A549 (cell line): ENCODE measurements around the gene GFPT1. TPM values are rescaled to one million over a fixed set of nuclear protein-coding genes. Genes with fewer than 3 reads are reported as not detected.
A peak's percentile ranks its signal among the peaks of the same experiment; 100 is the strongest.

Experiments used
- ATAC-seq, 2 experiments: fragments of 200-7000 bp in 1 of 2; fragments of >200 bp in 1 of 2; cut with Nextera tagmentation in 1 of 2; cut with Tn5 transposase in 1 of 2; 3 replicates each; pipeline versions ENCODE4 v1.8.0 to v1.9.1; 2018 to 2020; ENCODE audit warnings: mild to moderate bottlenecking in 1 of 2, moderate library complexity in 1 of 2
- CTCF ChIA-PET: fragments of 300-600 bp; sonication (Branson Sonifier 250); formaldehyde crosslinking; extraction: SDS; loops from one replicate; lab custom pipeline; 2021; ENCODE audit warnings: antibody characterized with exemption, inconsistent platforms; lab: Yijun Ruan, JAX
- POLR2A ChIA-PET: fragments of 350-600 bp; formaldehyde crosslinking; extraction: SDS; loops from one replicate; lab custom pipeline; 2021; ENCODE audit warnings: antibody characterized with exemption, inconsistent platforms; lab: Yijun Ruan, JAX
- DNase-seq, 2 experiments: peaks; one replicate each; pipeline versions ENCODE4 v3.0.0 to v3.0.0-alpha.2; 2011 to 2016; ENCODE audit warnings: low read depth in 1 of 2, low spot score in 1 of 2
- FAIRE-seq: peaks from 2 replicates; lab custom pipeline; 2011; peaks lifted over from hg19 to GRCh38; lab: Jason Lieb, UNC
- H3K27ac ChIP-seq, 2 experiments: fragments of >200 bp; sonication (Bioruptor Twin); formaldehyde crosslinking; 3 replicates each; pipeline ENCODE4 v1.5.1; 2016 to 2017
- H3K4me1 ChIP-seq: fragments of >200 bp; sonication (Bioruptor Twin); formaldehyde crosslinking; 3 replicates; pipeline ENCODE4 v1.6.1; 2016
- H3K4me2 ChIP-seq: fragments of >200 bp; sonication (Bioruptor Twin); formaldehyde crosslinking; 3 replicates; pipeline ENCODE4 v1.6.1; 2016
- H3K4me3 ChIP-seq: fragments of >200 bp; sonication (Bioruptor Twin); formaldehyde crosslinking; 3 replicates; pipeline ENCODE4 v1.5.1; 2016
- H3K9me3 ChIP-seq: fragments of >200 bp; sonication (Bioruptor Twin); formaldehyde crosslinking; 3 replicates; pipeline ENCODE4 v1.6.1; 2016
- CBX2 ChIP-seq: fragments of 200-600 bp; sonication (generic); IDR thresholded peaks from 2 replicates; pipeline ENCODE4 v1.6.1; 2016; ENCODE audit warnings: low read depth, mild to moderate bottlenecking, borderline replicate concordance
- CHD4 ChIP-seq: fragments of 200-600 bp; sonication (generic); IDR thresholded peaks from 2 replicates; pipeline ENCODE4 v1.6.1; 2016; ENCODE audit warnings: antibody characterized with exemption, mild to moderate bottlenecking, borderline replicate concordance
- EHF ChIP-seq: fragments of 250-450 bp; sonication (Bioruptor Pico); IDR thresholded peaks from 2 replicates; pipeline ENCODE4 v1.5.0; 2020; ENCODE audit warnings: mild to moderate bottlenecking
- EHMT2 ChIP-seq: fragments of 200-600 bp; sonication (generic); IDR thresholded peaks from 2 replicates; pipeline ENCODE4 v1.6.1; 2016; ENCODE audit warnings: antibody characterized with exemption, low read depth, mild to moderate bottlenecking, moderate library complexity
- ELK1 ChIP-seq: fragments of 150-350 bp; IDR thresholded peaks from 2 replicates; pipeline ENCODE4 v1.6.1; 2014; ENCODE audit warnings: low read depth, mild to moderate bottlenecking, low read length
- HES2 ChIP-seq: fragments of >200 bp; sonication (Bioruptor Twin); formaldehyde crosslinking; IDR thresholded peaks from 2 replicates; pipeline ENCODE4 v1.6.1; 2016
- HMGXB4 ChIP-seq: fragments of 250-450 bp; sonication (Bioruptor Pico); IDR thresholded peaks from 2 replicates; pipeline ENCODE4 v1.5.0; 2021; ENCODE audit warnings: mild to moderate bottlenecking, moderate library complexity, borderline replicate concordance
- HOXB13 ChIP-seq: fragments of 250-450 bp; sonication (Bioruptor Pico); IDR thresholded peaks from 2 replicates; pipeline ENCODE4 v1.5.0; 2020; ENCODE audit warnings: low read depth, mild to moderate bottlenecking, moderate library complexity
- HOXB5 ChIP-seq: fragments of 250-450 bp; sonication (Bioruptor Pico); IDR thresholded peaks from 2 replicates; pipeline ENCODE4 v1.5.0; 2020; ENCODE audit warnings: mild to moderate bottlenecking, moderate library complexity
- KDM1A ChIP-seq: fragments of 200-600 bp; sonication (generic); IDR thresholded peaks from 2 replicates; pipeline ENCODE4 v1.6.1; 2016; ENCODE audit warnings: low read depth, mild to moderate bottlenecking
- MAFK ChIP-seq: fragments of 450-650 bp; IDR thresholded peaks from 2 replicates; pipeline ENCODE4 v1.6.1; 2014; ENCODE audit not compliant: partially characterized antibody
- MAZ ChIP-seq: fragments of 150-350 bp; IDR thresholded peaks from 2 replicates; pipeline ENCODE4 v1.6.1; 2014; ENCODE audit warnings: antibody characterized with exemption, low read depth, low read length, borderline replicate concordance
- NR3C1 ChIP-seq: fragments of >200 bp; sonication (Bioruptor Twin); formaldehyde crosslinking; IDR thresholded peaks from 3 replicates; pipeline ENCODE4 v1.6.1; 2017
- PBX3 ChIP-seq: IDR thresholded peaks from 2 replicates; pipeline ENCODE4 v1.6.1; 2012
- RAD21 ChIP-seq, 2 experiments: fragments of >200 bp in 1 of 2; sonication (Bioruptor Twin) in 1 of 2; formaldehyde crosslinking in 1 of 2; IDR thresholded peaks in 1 of 2; conservative IDR thresholded peaks in 1 of 2; 2 replicates in 1 of 2; 3 replicates in 1 of 2; pipeline ENCODE4 v1.6.1; 2012 to 2018; ENCODE audit warnings: inconsistent platforms in 1 of 2
- RARB ChIP-seq: fragments of 250-450 bp; sonication (Bioruptor Pico); IDR thresholded peaks from 2 replicates; pipeline ENCODE4 v1.8.0; 2021; ENCODE audit warnings: mild to moderate bottlenecking, moderate library complexity
- RFX5 ChIP-seq: fragments of 450-650 bp; IDR thresholded peaks from 2 replicates; pipeline ENCODE4 v1.7.1; 2014; ENCODE audit warnings: antibody characterized with exemption, mild to moderate bottlenecking, moderate library complexity
- SMC3 ChIP-seq: fragments of >200 bp; sonication (Bioruptor Twin); formaldehyde crosslinking; IDR thresholded peaks from 3 replicates; pipeline ENCODE4 v1.6.1; 2018; ENCODE audit warnings: inconsistent platforms
- ZFP36 ChIP-seq: fragments of 450-650 bp; IDR thresholded peaks from 2 replicates; pipeline ENCODE4 v1.6.1; 2014; ENCODE audit warnings: borderline replicate concordance; ENCODE audit not compliant: partially characterized antibody
- WGBS: methylation state at CpG from one replicate; pipeline ENCODE4 v1.1.6; 2017; ENCODE audit errors: missing lambda C conversion rate; 5-methylcytosine and 5-hydroxymethylcytosine counted together
- polyA plus RNA-seq, 4 experiments: library from polyadenylated mRNA; depleted of rRNA in 3 of 4; stranded (reverse); fragments of >200 nt; fragmentation: RNase III in 1 of 4; extraction: RNeasy Plus Mini Kit Qiagen cat#74134 plus additional on column Dnase treatment in 1 of 4; gene quantifications; 2 replicates in 3 of 4; 3 replicates in 1 of 4; pipeline ENCODE4 v1.2.3, GENCODE V29; 2011 to 2017

The GFPT1 gene
- polyA plus RNA-seq, 2 of the 4 experiments (the other 2 are of a cell fraction): 24.0 to 59.9 TPM

GRCh38 chr2:69387770-69388481, 899 bp upstream of the GFPT1 start:
- H3K4me2 ChIP-seq: peak overlapping the region; percentile 87
- TF ChIP-seq PBX3 (no peak), HMGXB4 (CRISPR knock-in tag) (no peak), CHD4 (no peak), MAFK (no peak), HOXB13 (CRISPR knock-in tag) (no peak), MAZ (no peak), CBX2 (no peak), ELK1 (no peak), ZFP36 (no peak), RARB (CRISPR knock-in tag) (no peak), EHMT2 (no peak), HES2 (no peak), SMC3 (no peak), EHF (CRISPR knock-in tag) (no peak), HOXB5 (CRISPR knock-in tag) (no peak), RAD21 (conservative IDR thresholded peaks at IDR 0.05 in 1 of 2, IDR thresholded peaks at IDR 0.05 in 1 of 2) (no peak)
- no peak for ATAC-seq
- H3K4me3 ChIP-seq: peak overlapping the region; percentile 77
- no peak for DNase-seq
- no peak for FAIRE-seq
- ChIA-PET CTCF (no interaction called here), POLR2A (interaction anchor here (1.4 kb wide), 1 partner anchor 49 kb away, joined by 4 read pairs; no protein-coding TSS in a partner anchor)
- H3K27ac ChIP-seq: peak overlapping the region; percentile 89 to 97
- H3K4me1 ChIP-seq: peaks cover 35% of the 10 kb centered on the region
- H3K9me3 ChIP-seq: no peaks in the 10 kb centered on the region
- WGBS: 91% methylated on average over 14 of the region's 14 CpGs

GRCh38 chr2:69386360-69386759, 667 bp downstream of the GFPT1 start:
- ChIA-PET POLR2A (interaction anchor here (1.1 kb wide), 1 partner anchor 52 kb away, joined by 3 read pairs; no protein-coding TSS in a partner anchor), CTCF (interaction anchor here (0.6 to 3.8 kb wide), 3 partner anchors 10 to 14 kb away, joined by 3 to 15 read pairs (median 3); no protein-coding TSS in a partner anchor)
- 0% methylated on average over 6 of the region's 6 CpGs for WGBS

More at GRCh38 chr2:69386360-69386759, 667 bp downstream of the GFPT1 start:
- peak overlapping the region; percentile 83 for H3K4me2 ChIP-seq
- H3K4me3 ChIP-seq: peak overlapping the region; percentile 77
- DNase-seq (no peak), ATAC-seq (peak in 1 of 2 experiments; percentile 2; a peak in 2 of 6 replicates), FAIRE-seq (no peak)
- H3K4me1 ChIP-seq: peaks cover 51% of the 10 kb centered on the region
- peak overlapping the region; percentile 89 to 97 for H3K27ac ChIP-seq
- TF ChIP-seq ELK1: no peak
- TF ChIP-seq CHD4: no peak
- no peak for TF ChIP-seq RFX5
- no peak for TF ChIP-seq KDM1A
- TF ChIP-seq NR3C1: no peak
- no peaks in the 10 kb centered on the region for H3K9me3 ChIP-seq
